Hepatocyte (in vitro differentiated cells): ENCODE results near the gene FGD5. TPM values are rescaled to one million over a fixed set of nuclear protein-coding genes. Genes with fewer than 3 reads are reported as not detected.

Source experiments
- DNase-seq: peaks from one replicate; pipeline ENCODE4 v3.0.0-alpha.2; 2016; ENCODE audit warnings: low spot score
- H2AFZ ChIP-seq: fragments of 200-600 bp; sonication (generic); 2 replicates; pipeline ENCODE4 v1.6.0; 2016; ENCODE audit warnings: antibody characterized with exemption, mild to moderate bottlenecking
- H3K27ac ChIP-seq: fragments of 200-600 bp; sonication (generic); 2 replicates; pipeline ENCODE4 v1.5.1; 2016; ENCODE audit warnings: mild to moderate bottlenecking
- H3K27me3 ChIP-seq: fragments of 200-600 bp; sonication (generic); 2 replicates; pipeline ENCODE4 v1.6.1; 2016
- H3K36me3 ChIP-seq: fragments of 200-600 bp; sonication (generic); replicated peaks from 2 replicates; pipeline ENCODE4 v1.5.1; 2016; ENCODE audit warnings: low read depth; ENCODE audit not compliant: insufficient read depth
- H3K4me1 ChIP-seq: fragments of 200-600 bp; sonication (generic); 2 replicates; pipeline ENCODE4 v1.5.1; 2016; ENCODE audit warnings: mild to moderate bottlenecking, moderate library complexity; ENCODE audit not compliant: insufficient read depth
- H3K4me2 ChIP-seq: fragments of 200-600 bp; sonication (generic); 2 replicates; pipeline ENCODE4 v1.6.0; 2016
- H3K4me3 ChIP-seq: fragments of 200-600 bp; sonication (generic); 2 replicates; pipeline ENCODE4 v1.5.1; 2016; ENCODE audit warnings: mild to moderate bottlenecking
- H3K79me2 ChIP-seq: fragments of 200-600 bp; sonication (generic); 2 replicates; pipeline ENCODE4 v1.6.0; 2017; ENCODE audit warnings: mild to moderate bottlenecking
- H3K9me2 ChIP-seq: fragments of 200-600 bp; sonication (generic); replicated peaks from 2 replicates; pipeline ENCODE4 v1.6.0; 2017; ENCODE audit warnings: mild to moderate bottlenecking; ENCODE audit not compliant: insufficient read depth
- H3K9me3 ChIP-seq: fragments of 200-600 bp; sonication (generic); 2 replicates; pipeline ENCODE4 v1.5.1; 2016; ENCODE audit warnings: low read depth, mild to moderate bottlenecking
- H4K20me1 ChIP-seq: fragments of 200-600 bp; sonication (generic); 2 replicates; pipeline ENCODE4 v1.6.0; 2016; ENCODE audit warnings: mild to moderate bottlenecking; ENCODE audit not compliant: insufficient read depth, poor library complexity, severe bottlenecking
- CTCF ChIP-seq: fragments of 200-600 bp; sonication (generic); IDR thresholded peaks from 2 replicates; pipeline ENCODE4 v1.5.1; 2016; ENCODE audit warnings: antibody characterized with exemption, mild to moderate bottlenecking; ENCODE audit not compliant: poor library complexity
- EZH2 ChIP-seq: fragments of 200-600 bp; sonication (generic); IDR thresholded peaks from 2 replicates; pipeline ENCODE4 v1.6.1; 2016; ENCODE audit warnings: antibody characterized with exemption, mild to moderate bottlenecking, borderline replicate concordance
- EZH2phosphoT487 ChIP-seq: fragments of 200-600 bp; sonication (generic); IDR thresholded peaks from one replicate; pipeline ENCODE4 v1.6.1; 2018; ENCODE audit warnings: antibody characterized with exemption, mild to moderate bottlenecking, low read depth, moderate library complexity; ENCODE audit not compliant: unreplicated experiment, severe bottlenecking
- WGBS: methylation state at CpG from one replicate; pipeline ENCODE4 v1.1.6; 2016; ENCODE audit warnings: low lambda C conversion rate; ENCODE audit errors: missing lambda C conversion rate; 5-methylcytosine and 5-hydroxymethylcytosine counted together
- polyA plus RNA-seq: library from polyadenylated mRNA; unstranded; fragments of >200 nt; fragmentation: Nextera tagmentation; extraction: Ambion mirVana; gene quantifications from 2 replicates; pipeline ENCODE4 v1.2.1, GENCODE V29; 2016
- total RNA-seq: library from RNA; depleted of rRNA; stranded (reverse); fragments of >200 nt; gene quantifications from 2 replicates; pipeline ENCODE4 v1.2.3, GENCODE V29; 2014

The FGD5 gene
- total and polyA plus RNA-seq, 2 experiments from 2014 or later = 2.9 to 3.3 TPM

GRCh38 chr3:14799146-14799545 is 19.6 kb upstream of the FGD5 start:
- H3K4me2 ChIP-seq = no peak overlapping the region
- no peak for DNase-seq

GRCh38 chr3:14801031-14801430 is 17.7 kb upstream of the FGD5 start:
- DNase-seq = no peak
- WGBS = 86% methylated on average over 9 of the region's 9 CpGs

More at GRCh38 chr3:14799146-14799545, 19.6 kb upstream of the FGD5 start:
- Histone ChIP-seq H3K4me3 (no peak overlapping the region), H3K9me3 (no peaks in the 10 kb centered on the region), H2AFZ (no peak overlapping the region), H3K9me2 (no peaks in the 10 kb centered on the region), H3K27ac (no peak overlapping the region), H3K36me3 (no peaks in the 10 kb centered on the region), H3K4me1 (peaks cover 12% of the 10 kb centered on the region), H3K27me3 (peaks cover 3% of the 10 kb centered on the region), H4K20me1 (no peaks in the 10 kb centered on the region), H3K79me2 (no peaks in the 10 kb centered on the region)
- no peak for TF ChIP-seq CTCF
- TF ChIP-seq EZH2 = no peak
- TF ChIP-seq EZH2phosphoT487 = no peak
- 87% methylated on average over 4 of the region's 4 CpGs for WGBS

GRCh38 chr3:14801668-14802380 is 16.9 kb upstream of the FGD5 start:
- no peaks in the 10 kb centered on the region for H3K9me3 ChIP-seq
- WGBS = 80% methylated on average over 10 of the region's 10 CpGs
- no peaks in the 10 kb centered on the region for H3K79me2 ChIP-seq
- H3K36me3 ChIP-seq = no peaks in the 10 kb centered on the region
- no peaks in the 10 kb centered on the region for H3K27me3 ChIP-seq
- no peaks in the 10 kb centered on the region for H3K9me2 ChIP-seq
- H3K4me3 ChIP-seq = no peak overlapping the region
- H2AFZ ChIP-seq = no peak overlapping the region
- H3K4me1 ChIP-seq = peaks cover 17% of the 10 kb centered on the region
- no peak for DNase-seq
- no peak for TF ChIP-seq EZH2
- no peak for TF ChIP-seq EZH2phosphoT487
- no peak overlapping the region for H3K4me2 ChIP-seq
- peak overlapping the region; percentile 86 for H3K27ac ChIP-seq
- no peaks in the 10 kb centered on the region for H4K20me1 ChIP-seq

More at GRCh38 chr3:14801031-14801430, 17.7 kb upstream of the FGD5 start:
- Histone ChIP-seq H3K79me2 (no peaks in the 10 kb centered on the region), H3K36me3 (no peaks in the 10 kb centered on the region), H3K27me3 (no peaks in the 10 kb centered on the region), H3K4me1 (peaks cover 17% of the 10 kb centered on the region), H3K4me2 (no peak overlapping the region), H4K20me1 (no peaks in the 10 kb centered on the region), H3K9me3 (no peaks in the 10 kb centered on the region), H2AFZ (no peak overlapping the region), H3K27ac (no peak overlapping the region), H3K9me2 (no peaks in the 10 kb centered on the region), H3K4me3 (no peak overlapping the region)
- TF ChIP-seq EZH2phosphoT487 (no peak), EZH2 (no peak), CTCF (no peak)

GRCh38 chr3:14802381-14802731 is 16.4 kb upstream of the FGD5 start:
- Histone ChIP-seq H3K79me2 (no peaks in the 10 kb centered on the region), H3K27ac (peak overlapping the region; percentile 86), H2AFZ (no peak overlapping the region), H3K9me2 (no peaks in the 10 kb centered on the region), H3K4me2 (no peak overlapping the region), H3K36me3 (no peaks in the 10 kb centered on the region), H3K9me3 (no peaks in the 10 kb centered on the region), H3K4me1 (peaks cover 17% of the 10 kb centered on the region), H3K4me3 (no peak overlapping the region), H4K20me1 (no peaks in the 10 kb centered on the region), H3K27me3 (no peaks in the 10 kb centered on the region)
- no peak for TF ChIP-seq EZH2
- TF ChIP-seq EZH2phosphoT487 = no peak
- TF ChIP-seq CTCF = no peak
- 71% methylated on average over 7 of the region's 7 CpGs for WGBS
- DNase-seq = no peak
